Measurements from ENCODE around the gene PPT1.

DNA sequence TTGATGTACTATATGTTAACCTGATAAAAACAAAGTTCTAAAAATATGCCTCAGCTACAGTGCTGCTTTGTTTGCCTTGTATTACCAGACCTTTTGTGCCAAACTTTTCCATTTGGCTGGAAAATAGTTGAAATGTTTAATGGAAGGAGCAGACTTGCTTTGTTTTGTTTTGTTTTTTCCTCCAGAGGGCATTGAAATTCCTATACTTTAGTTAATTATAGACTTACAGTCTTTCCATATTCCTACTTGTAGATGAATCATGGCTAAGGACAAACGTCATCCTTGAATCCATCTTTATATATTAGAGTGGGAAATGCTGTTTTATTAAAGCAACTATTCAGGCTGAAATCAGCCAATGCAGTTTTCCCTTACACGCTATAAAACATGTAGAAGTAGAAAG lies 49.8 kb downstream of the PPT1 start:
- TF ChIP-seq POLR2AphosphoS5 (IDR thresholded peaks at IDR 0.05) (no peak), POLR2A (IDR thresholded peaks at IDR 0.05) (no peak)
- TF ChIP-seq, protein P1, sequence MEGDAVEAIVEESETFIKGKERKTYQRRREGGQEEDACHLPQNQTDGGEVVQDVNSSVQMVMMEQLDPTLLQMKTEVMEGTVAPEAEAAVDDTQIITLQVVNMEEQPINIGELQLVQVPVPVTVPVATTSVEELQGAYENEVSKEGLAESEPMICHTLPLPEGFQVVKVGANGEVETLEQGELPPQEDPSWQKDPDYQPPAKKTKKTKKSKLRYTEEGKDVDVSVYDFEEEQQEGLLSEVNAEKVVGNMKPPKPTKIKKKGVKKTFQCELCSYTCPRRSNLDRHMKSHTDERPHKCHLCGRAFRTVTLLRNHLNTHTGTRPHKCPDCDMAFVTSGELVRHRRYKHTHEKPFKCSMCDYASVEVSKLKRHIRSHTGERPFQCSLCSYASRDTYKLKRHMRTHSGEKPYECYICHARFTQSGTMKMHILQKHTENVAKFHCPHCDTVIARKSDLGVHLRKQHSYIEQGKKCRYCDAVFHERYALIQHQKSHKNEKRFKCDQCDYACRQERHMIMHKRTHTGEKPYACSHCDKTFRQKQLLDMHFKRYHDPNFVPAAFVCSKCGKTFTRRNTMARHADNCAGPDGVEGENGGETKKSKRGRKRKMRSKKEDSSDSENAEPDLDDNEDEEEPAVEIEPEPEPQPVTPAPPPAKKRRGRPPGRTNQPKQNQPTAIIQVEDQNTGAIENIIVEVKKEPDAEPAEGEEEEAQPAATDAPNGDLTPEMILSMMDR (IDR thresholded peaks at IDR 0.05), result no peak
